HG03066 (cell line): Measurements from ENCODE around the gene BCL11B.

ENCODE experiments used
- ATAC-seq: cut with Tn5 transposase; IDR thresholded peaks from one replicate; pipeline ENCODE4 v1.9.1; 2021; ENCODE audit warnings: low read depth; ENCODE audit not compliant: unreplicated experiment

The BCL11B gene

DNA sequence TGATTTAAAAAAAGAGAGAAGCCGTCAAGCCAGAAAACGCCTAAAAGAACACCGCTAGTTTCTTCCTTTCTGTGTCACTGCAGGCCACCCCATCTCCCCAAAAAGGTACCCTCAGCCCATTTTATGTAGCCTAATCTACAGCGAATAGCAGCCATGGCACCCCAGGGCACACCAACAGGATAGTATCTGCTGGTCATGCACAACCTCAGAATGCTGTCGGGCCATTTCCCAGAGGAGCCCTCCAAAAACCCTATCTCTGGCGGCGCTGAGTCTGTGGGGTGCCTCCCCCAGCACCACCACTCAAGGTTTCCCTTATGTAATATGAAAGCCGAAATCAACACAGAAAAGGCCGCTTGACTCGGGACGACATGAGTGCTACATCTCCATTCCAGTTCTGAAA, 98.9 kb downstream of the BCL11B start:
- no peak for ATAC-seq

- ATAC-seq, result no peak
Measured at GRCh38 chr14:99171396-99171795, 100.6 kb downstream of the BCL11B start.

GRCh38 chr14:99169776-99170356, 102.1 kb downstream of the BCL11B start:
- ATAC-seq, result no peak

- ATAC-seq, result no peak
Measured at GRCh38 chr14:99168330-99168729, 103.7 kb downstream of the BCL11B start.

DNA sequence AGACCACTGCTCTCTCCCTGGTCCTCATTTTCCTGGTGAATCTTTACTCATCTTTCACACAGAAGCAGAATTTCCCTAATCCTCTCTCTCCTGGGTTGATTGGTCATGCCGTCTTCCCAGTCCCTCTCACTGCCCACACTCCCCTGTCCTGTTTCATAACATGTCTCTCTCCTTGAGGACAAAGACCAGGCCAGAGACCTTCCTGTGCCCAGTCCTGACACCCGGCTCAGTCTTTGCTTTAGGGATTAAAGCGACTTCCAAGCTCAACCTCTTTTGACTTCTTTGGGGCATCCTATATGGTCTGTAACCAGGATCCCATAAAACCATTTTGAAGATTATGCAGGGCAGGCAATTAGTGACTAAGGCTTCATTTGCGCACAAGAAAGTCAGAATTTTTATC, 105.5 kb downstream of the BCL11B start:
- no peak for ATAC-seq

GRCh38 chr14:99164712-99165111, 107.3 kb downstream of the BCL11B start:
- no peak for ATAC-seq

- ATAC-seq, result no peak
Measured at GRCh38 chr14:99163446-99163845, 108.6 kb downstream of the BCL11B start.

DNA sequence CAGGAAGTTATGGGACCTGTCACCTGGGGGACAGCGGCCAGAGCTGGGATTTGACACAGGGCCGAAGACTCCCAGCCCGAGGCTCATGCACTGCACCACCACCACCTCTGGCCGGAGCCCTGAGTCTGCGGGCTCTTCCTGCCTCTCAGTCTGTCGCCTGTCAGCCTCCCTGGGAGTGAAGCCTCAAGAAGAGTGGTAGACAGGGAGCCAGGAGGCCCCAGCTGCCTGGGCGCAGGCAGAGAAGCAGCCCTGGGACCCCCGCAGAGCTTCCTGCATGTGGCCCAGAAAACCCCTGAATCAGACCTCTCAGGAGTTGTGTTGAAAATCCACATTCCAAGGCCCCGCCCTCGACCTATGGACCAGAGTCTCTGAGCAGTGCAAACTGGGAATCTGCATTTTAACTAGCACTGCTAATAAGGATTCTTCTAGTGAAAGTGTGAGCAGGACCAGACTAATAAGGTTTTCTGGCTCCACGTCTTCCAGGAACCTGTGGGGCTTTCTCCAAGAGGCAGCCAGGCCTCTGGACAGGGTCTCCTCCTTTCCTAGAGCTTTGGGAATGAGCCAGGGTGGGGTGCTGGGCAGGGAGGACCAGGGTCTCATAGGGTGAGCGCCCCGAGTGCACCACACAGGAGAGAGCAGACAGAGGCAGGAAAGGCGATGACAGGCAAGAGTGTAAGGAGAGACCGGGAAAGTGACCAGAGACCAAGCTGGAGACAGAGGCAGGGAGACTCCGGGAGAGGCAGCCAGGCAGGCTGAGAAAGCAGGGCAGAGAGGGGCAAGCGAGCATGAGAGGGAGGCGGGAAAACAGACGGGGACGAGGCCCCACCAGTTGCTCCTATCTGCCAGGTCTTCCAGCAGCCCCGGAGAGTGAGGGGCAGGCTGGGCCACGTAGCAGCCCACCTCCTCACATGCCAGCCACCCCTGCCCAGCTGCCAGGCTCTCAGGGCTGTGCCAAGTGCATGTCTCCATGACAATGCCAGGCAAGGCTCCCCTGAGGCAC, 112.4 kb downstream of the BCL11B start:
- ATAC-seq, result no peak

GRCh38 chr14:99158646-99159165, 113.3 kb downstream of the BCL11B start:
- ATAC-seq, result no peak

DNA sequence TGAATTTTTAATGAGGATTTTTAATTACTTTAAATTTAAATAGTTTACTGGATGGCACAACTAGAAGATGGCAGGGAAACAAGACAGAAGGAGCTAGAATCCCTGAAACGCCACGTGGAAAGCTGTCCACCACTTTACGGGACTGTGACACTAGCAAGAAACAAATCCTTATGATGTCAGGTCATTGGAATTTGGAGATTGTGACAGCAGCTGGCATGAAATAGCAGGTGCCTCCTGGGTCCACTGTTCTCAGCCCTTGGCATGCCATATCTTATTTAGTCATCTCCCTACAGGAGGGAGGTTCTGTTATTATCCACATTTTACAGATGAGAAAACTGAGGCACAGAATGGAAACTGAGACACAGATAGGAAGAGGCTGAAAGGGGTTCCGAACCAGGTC, 113.8 kb downstream of the BCL11B start:
- no peak for ATAC-seq

- no peak for ATAC-seq
Measured at GRCh38 chr14:99157676-99158075, 114.3 kb downstream of the BCL11B start.

GRCh38 chr14:99157246-99157645, 114.8 kb downstream of the BCL11B start:
- ATAC-seq, result no peak

DNA sequence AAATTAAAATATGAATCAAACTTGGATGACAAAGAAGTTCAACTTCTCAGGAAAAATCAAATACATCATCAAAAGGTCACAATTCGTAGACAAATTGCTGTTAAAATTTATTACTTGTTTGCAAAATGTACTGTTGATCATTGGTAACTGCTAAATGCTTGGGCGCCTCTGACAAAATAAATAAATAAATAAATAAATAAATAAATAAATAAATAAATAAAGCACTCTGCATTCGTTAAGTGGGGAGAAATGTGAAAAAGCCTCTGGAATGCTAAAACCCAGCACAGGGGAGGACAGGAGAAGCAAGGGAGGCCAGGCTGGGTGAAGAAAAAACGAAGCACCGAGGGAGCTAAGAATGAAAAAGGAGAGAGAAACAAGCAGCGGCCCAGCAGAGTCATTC, 115.2 kb downstream of the BCL11B start:
- ATAC-seq, result no peak

DNA sequence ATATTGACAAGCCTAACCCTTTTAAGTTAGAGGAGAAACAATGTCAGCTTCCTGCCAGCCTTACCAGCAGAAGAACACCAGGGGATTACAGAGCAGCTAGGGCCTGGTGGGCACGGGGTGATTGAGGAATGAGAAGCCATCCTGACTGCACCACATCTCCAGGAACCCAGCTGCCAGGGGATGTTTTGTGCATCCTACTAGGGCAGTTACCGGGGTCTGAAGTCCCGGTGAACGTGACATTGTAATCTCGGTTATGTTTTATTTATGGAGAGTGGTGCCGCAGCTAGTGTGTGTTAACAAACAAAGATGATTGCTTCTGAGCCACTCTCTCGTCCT, 115.9 kb downstream of the BCL11B start:
- ATAC-seq, result no peak

- no peak for ATAC-seq
Measured at GRCh38 chr14:99155173-99156089, 116.6 kb downstream of the BCL11B start.

DNA sequence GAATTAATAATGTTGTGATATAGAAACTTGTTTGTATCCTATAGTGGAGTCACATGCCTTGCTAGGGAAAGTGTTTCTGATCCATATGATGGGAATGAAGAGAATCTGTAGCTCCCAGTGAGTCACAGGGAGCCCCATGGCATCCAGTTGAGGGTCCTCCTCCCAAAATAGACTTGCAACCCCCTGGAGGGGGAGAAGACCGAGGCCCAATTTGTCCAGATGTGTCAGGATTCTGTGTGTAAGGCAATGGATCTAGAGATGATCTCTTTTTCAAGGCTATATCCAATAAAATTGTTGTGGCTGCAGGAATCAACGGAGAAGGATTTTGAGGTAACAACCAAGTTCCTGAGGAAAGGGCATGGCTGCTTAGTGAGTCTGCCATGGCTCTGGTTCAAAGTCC, 121.8 kb downstream of the BCL11B start:
- ATAC-seq, result no peak

DNA sequence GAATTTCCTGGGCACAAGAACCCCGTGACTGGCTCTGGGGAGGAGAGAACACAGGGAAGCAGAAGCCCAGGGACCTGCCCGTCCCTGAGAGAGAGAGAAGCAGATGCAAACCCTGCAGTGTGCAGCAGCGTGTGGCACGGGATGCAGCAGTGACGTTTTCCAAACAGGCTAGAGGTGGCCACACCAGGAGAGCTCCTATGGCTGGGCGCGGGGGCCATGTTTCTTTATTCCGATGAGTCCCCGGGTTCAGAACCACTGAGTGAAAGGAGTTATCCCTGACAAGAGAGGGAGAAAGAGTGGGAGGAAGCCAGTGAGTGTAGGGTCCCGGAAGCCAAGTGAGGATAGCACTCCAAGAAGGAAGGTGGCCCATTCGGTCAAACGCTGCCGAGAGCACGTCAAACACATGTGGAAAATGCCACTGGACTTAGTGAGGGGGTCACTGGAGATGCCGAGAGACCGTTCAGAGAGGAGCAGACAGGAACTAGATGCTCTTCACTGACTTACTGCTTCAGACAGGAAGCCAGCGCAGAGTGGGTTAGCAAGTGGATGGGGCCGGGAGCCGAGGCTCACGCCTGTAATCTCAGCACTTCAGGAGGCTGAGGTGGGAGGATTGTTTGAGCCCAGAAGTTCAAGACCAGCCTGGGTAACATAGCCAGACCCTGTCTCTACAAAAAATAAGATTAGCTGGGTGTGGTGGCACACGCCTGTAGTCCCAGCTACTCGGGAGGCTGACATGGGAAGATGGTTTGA, 123.0 kb downstream of the BCL11B start:
- no peak for ATAC-seq

DNA sequence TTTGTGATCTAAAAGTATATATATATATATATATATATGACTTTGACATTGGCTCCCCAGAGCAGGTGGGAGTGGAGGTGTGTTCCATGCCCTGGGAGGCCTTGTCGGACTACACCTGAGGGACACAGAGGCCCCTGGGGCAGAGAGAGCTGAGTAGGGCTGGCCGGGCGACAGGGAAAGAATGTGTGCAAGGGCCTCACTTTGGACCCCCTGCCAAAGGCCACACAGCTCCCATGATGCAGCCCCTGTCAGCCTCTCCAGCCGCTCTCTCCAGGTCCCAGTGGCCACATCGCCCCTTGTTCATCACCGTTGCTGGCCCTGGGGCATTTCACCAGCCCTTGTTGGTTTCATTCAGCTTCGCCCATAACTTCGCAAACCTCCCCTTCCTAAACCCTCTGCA, 123.9 kb downstream of the BCL11B start:
- no peak for ATAC-seq

DNA sequence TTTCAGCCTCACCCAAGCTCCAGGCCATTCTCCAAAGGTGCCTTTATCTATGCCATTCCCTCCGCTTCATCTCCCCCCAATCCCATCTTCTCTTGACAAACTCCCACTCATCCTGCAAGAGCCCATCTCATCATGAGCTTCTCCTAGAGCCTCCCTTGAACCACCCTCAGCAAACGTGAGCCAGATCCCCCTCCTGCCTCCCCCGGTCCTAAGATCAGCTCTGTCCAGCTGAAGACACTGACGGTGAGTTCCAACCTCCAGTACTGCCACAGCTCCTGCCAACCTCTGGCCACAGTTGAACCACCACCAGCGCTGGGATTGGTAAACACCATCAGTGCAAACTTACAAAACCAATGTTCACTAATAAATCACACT, 124.6 kb downstream of the BCL11B start:
- ATAC-seq, result no peak
